Measurements from ENCODE around the gene SND1. TPM values are rescaled to one million over a fixed set of nuclear protein-coding genes. Genes with fewer than 3 reads are reported as not detected.

The SND1 gene
- 193 and 208 TPM in 2 replicates for total RNA-seq

DNA sequence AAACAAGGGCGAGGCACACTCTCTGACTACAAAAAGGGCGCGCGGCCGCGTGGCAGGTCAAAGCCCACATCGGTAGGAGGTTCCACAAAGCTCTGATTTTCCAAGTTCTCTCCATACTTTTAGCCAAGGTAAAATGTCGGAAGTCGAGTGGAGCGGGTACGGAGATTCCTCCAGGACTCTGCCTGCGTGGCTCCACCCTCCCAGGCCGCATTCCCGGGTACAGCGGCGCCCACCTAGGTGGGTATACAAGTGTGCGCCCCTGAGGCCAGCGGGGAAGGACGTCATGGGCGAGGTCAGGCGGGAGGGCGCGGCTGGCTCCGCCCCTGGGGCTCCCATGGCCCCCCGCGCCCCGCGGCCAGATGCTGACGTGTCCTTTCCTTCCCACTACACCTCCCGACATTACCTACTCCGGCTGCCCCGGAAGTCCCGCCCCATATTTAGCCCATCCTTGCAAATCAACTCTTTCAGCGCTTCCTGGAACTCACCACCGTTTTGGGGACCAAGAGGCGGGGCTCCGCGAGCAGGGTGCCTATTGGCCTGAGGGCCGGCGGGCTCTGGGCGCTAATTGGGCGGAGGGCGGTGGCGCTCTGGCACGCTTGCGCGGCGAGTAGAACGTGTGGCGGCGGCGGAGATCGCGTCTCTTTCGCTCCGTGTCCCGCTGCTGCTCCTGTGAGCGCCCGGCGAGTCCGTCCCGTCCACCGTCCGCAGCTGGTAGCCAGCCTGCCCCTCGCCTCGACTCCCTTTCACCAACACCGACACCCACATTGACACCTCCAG lies at the start of gene SND1:
TSS of gene SND1 (plus strand) at position 639 of the 777 bp plus-strand sequence. CDS start 180 bp downstream, outside the sequence.

DNA sequence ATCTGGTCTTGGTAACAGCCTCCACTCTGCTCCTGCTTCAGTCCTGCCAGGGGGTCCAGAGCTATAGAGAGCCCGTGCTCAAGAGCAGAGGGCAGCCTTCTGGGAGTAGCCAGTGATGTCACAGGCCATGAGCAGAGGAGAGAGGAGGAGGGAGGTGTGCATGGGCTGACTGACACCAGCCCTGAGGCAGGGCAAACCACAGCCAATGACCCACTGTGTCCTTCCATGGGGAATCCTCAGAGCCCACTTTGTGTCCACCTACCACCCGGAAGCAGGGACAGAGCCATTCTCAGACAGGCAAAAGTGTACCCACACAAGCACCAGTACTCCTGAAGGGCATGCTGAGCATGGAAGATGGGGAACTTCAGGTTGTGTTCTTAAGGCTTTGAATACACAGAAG lies 34.0 kb upstream of the SND1 start, which contains the start of gene PAX4:
TSS of gene PAX4 (minus strand) at position 101 of the 400 bp plus-strand sequence. CDS start 2,214 bp downstream, outside the sequence.

DNA sequence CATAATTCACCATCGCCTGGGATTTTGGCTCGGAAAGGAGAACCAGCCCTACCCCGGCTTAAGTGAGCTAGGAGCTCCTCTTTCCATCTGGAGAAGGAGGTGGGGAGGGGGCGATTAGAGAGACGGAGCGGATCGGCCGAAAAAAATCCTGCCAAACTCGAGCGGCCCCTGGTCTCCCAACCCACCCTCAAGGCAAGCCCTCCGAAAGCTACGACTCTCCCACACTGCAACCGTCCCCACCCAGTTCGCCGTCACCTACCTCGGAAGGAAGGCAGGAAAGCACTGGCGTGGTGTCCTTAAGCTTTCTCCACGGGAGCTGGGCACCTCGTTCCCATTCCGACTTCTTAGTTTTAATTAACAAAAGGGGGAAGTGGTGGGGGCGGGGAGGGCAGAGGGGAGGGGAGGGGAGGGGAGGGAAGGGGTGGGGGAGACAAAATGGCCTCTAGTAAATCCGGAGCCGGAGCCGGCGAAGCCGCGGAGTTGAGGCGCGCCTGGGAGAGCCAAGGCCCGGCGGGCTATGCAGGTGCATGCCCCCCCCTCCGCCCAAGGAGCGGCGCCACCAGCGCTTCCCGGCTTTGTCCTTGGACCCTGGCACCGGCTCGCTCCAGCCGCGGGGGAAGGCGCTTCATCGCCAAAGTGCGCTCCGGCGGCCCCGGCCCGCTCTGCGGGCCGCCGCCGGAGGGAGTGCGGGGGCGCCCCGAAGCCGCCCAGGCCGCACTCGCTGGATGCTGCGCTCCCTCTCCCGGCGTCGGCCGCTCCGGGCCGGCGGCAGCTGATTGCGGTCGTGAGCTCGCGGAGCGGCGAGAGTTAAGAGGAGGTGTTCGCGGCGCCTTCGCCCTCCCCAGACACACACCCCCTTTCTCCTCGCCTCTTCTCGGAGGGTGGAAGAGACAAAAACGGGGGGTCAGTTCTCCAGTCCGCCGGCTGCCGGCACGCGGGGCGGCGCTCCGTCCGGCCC lies 378.9 kb downstream of the SND1 start, which contains the start of gene LRRC4:
TSS of gene LRRC4 (minus strand) at position 784 of the 958 bp plus-strand sequence. CDS start 797 bp downstream, outside the sequence.

Other genes with a start within 250 kb of the SND1 start
- 26.8 and 27.0 TPM in 2 replicates for gene GCC1, start 66.6 kb upstream of the SND1 start, total RNA-seq
- 122 and 130 TPM in 2 replicates for gene ARF5, start 63.8 kb upstream of the SND1 start, total RNA-seq
- 0.58 and 1.7 TPM in 2 replicates for gene FSCN3, start 58.5 kb upstream of the SND1 start, total RNA-seq
- not detected in 2 replicates for gene PAX4, start 34.1 kb upstream of the SND1 start, total RNA-seq